Hepatocyte (in vitro differentiated cells): ENCODE data around the gene FBXL7.

ENCODE experiments used
- CTCF ChIP-seq: fragments of 200-600 bp; sonication (generic); IDR thresholded peaks from 2 replicates; pipeline ENCODE4 v1.5.1; 2016; ENCODE audit warnings: antibody characterized with exemption, mild to moderate bottlenecking; ENCODE audit not compliant: poor library complexity
- EZH2 ChIP-seq: fragments of 200-600 bp; sonication (generic); IDR thresholded peaks from 2 replicates; pipeline ENCODE4 v1.6.1; 2016; ENCODE audit warnings: antibody characterized with exemption, mild to moderate bottlenecking, borderline replicate concordance

DNA sequence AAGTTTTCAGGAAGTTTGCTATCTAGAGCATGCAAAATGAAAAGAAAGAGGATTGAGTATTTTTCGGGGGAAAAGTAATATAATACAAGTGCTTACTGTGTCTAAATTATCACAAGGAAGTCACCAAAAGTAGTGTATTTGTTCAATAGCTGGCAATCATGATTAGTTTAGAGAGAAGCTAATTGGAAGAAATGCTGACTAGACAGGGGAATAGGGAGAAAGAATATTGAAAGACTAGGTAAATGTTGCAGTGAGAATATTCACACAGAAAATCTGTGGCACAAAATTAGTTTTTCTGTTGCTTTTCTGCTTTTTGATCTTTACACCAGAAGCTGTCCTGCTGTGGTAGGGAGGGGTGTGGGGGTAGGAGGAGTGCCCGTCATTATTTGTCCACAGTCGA, 440.9 kb downstream of the FBXL7 start:
- TF ChIP-seq CTCF: no peak
- no peak for TF ChIP-seq EZH2
